Measurements from ENCODE around the gene MPRIP. TPM values are rescaled to one million over a fixed set of nuclear protein-coding genes. Genes with fewer than 3 reads are reported as not detected.

MPRIP gene
- total RNA-seq, 2 donors from 2014 or later = 147 to 269 TPM

DNA sequence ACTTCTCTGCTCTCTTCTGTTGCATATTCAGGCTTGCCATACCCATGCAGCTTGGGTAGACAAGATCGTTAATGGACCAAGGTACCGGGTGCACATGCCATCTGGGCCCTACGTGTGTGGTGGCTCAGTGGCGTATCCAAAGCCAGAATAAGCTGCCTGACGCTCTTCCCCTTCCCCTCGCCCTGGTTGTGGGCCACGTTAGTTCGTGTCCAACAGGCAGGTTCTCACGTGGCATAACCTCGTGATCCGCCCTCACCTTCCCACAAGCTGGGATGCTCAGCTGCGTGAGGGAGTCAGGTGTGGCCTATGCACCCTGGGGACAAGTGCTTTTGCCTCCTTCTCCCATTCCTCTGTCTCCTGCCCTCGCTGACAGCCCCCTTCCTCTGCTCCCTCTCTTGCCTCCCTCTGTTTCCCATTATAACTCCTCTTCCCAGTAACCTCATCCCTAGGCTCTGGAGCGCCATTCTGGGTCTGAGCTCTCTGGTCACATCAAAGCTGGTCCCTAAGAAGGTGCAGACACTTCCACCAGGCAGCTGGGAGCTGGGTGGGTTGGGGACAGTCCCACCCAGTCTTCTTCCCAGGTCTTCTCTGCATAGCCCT, 86.3 kb downstream of the MPRIP start:
- ATAC-seq (no peak), DNase-seq (no peak)
- H3K36me3 ChIP-seq (replicated peaks in 1 of 2; ENCODE audit: insufficient read depth in 1 of 2, low read depth in 2 of 2) = peaks cover 0 to 7% of the 10 kb centered on the region in 2 donors
- intact Hi-C loops (cut with DNase I) = no loop called here
- H3K9me3 ChIP-seq = no peaks in the 10 kb centered on the region
- H3K27me3 ChIP-seq = no peaks in the 10 kb centered on the region
- WGBS, 2 donors = 86 to 90% methylated on average over 14 of the region's 14 CpGs
- H3K4me1 ChIP-seq = no peaks in the 10 kb centered on the region
- H3K4me3 ChIP-seq = no peak overlapping the region
- TF ChIP-seq CTCF (IDR thresholded peaks at IDR 0.05) (no peak), POLR2A (IDR thresholded peaks at IDR 0.05) (no peak)
- no peak overlapping the region for H3K27ac ChIP-seq

GRCh38 chr17:17129466-17129865, 87.2 kb downstream of the MPRIP start:
- TF ChIP-seq CTCF (IDR thresholded peaks at IDR 0.05) = no peak
- TF ChIP-seq POLR2A (IDR thresholded peaks at IDR 0.05) = no peak
- 32 to 40% methylated on average over 4 of the region's 4 CpGs for WGBS, 2 donors
- intact Hi-C loops (cut with DNase I) = no loop called here
- DNase-seq (no peak), ATAC-seq (no peak)
- Histone ChIP-seq H3K4me3 (no peak overlapping the region), H3K27me3 (no peaks in the 10 kb centered on the region), H3K9me3 (no peaks in the 10 kb centered on the region), H3K4me1 (no peaks in the 10 kb centered on the region), H3K27ac (no peak overlapping the region), H3K36me3 (replicated peaks in 1 of 2; ENCODE audit: insufficient read depth in 1 of 2, low read depth in 2 of 2) (peaks cover 0 to 7% of the 10 kb centered on the region in 2 donors)

DNA sequence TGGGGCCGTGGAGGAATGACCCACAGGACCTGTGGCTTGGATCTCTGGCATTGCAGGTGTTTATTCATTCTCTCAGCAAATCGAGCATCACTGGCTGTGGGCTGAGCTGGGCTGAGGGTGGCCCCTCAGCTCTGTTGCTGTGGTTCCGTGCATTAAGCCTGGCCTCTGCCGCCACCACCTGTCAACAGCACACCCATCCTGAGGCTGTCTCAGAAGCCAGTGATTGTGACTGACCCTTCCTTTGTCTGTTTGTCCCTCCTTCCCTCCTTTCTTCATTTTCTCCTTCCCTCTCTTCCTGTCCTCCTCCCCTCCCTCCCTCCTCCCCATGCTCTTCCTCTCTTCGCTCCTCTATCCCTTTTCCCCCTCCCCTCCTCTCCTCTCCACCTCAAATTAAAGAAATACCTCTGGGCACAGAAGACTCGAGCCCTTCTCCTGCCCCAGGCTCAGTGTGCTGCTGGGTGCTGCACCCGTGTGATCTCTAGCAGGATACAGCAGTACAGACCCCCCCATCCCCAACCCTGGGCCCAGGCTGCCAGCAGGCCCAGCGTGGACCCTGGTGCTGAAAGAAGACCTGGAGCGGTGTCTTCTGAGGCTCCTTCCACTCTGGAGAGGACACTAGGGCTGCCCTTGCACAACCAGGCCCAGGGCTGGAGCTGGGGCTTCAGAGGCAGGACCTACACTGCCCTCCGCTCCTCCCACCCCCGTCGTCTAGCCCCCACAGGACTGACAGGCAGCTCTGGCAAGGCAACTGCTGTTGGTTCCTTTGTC, 88.0 kb downstream of the MPRIP start:
- Histone ChIP-seq H3K9me3 (no peaks in the 10 kb centered on the region), H3K4me1 (no peaks in the 10 kb centered on the region), H3K27ac (no peak overlapping the region), H3K36me3 (replicated peaks in 1 of 2; ENCODE audit: insufficient read depth in 1 of 2, low read depth in 2 of 2) (peaks cover 0 to 7% of the 10 kb centered on the region in 2 donors), H3K27me3 (no peaks in the 10 kb centered on the region), H3K4me3 (no peak overlapping the region)
- ATAC-seq = no peak
- 79 to 85% methylated on average over 7 to 12 of the region's 12 CpGs for WGBS, 2 donors
- intact Hi-C loops (cut with DNase I) = no loop called here
- TF ChIP-seq CTCF (IDR thresholded peaks at IDR 0.05) (no peak), POLR2A (IDR thresholded peaks at IDR 0.05) (no peak)
- DNase-seq = no peak

GRCh38 chr17:17131839-17132238, 89.6 kb downstream of the MPRIP start:
- Histone ChIP-seq H3K36me3 (replicated peaks in 1 of 2; ENCODE audit: insufficient read depth in 1 of 2, low read depth in 2 of 2) (peaks cover 0 to 11% of the 10 kb centered on the region in 2 donors), H3K27ac (no peak overlapping the region), H3K27me3 (no peaks in the 10 kb centered on the region), H3K4me1 (no peaks in the 10 kb centered on the region), H3K4me3 (no peak overlapping the region), H3K9me3 (no peaks in the 10 kb centered on the region)
- intact Hi-C loops (cut with DNase I) = no loop called here
- 82 to 93% methylated on average over 2 to 4 of the region's 4 CpGs for WGBS, 2 donors
- DNase-seq = no peak
- ATAC-seq = no peak
- TF ChIP-seq POLR2A (IDR thresholded peaks at IDR 0.05) (no peak), CTCF (IDR thresholded peaks at IDR 0.05) (no peak)

Measured in body of pancreas (tissue), 4 donors.